Activated T-cell treated with anti-CD3 and anti-CD28 coated beads, Interleukin-2, amount 50 U/mL, for 1 hour (primary cell): ENCODE data around the gene CD2AP.
"Not testable (repeated sequence)": the region's sequence is repeated elsewhere in the genome, so short reads cannot be mapped to it uniquely, and the experiment has no call there.

Experiments
- DNase-seq: peaks from one replicate; pipeline ENCODE4 v3.0.0-alpha.2; 2020

CD2AP gene, protein sequence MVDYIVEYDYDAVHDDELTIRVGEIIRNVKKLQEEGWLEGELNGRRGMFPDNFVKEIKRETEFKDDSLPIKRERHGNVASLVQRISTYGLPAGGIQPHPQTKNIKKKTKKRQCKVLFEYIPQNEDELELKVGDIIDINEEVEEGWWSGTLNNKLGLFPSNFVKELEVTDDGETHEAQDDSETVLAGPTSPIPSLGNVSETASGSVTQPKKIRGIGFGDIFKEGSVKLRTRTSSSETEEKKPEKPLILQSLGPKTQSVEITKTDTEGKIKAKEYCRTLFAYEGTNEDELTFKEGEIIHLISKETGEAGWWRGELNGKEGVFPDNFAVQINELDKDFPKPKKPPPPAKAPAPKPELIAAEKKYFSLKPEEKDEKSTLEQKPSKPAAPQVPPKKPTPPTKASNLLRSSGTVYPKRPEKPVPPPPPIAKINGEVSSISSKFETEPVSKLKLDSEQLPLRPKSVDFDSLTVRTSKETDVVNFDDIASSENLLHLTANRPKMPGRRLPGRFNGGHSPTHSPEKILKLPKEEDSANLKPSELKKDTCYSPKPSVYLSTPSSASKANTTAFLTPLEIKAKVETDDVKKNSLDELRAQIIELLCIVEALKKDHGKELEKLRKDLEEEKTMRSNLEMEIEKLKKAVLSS

DNA sequence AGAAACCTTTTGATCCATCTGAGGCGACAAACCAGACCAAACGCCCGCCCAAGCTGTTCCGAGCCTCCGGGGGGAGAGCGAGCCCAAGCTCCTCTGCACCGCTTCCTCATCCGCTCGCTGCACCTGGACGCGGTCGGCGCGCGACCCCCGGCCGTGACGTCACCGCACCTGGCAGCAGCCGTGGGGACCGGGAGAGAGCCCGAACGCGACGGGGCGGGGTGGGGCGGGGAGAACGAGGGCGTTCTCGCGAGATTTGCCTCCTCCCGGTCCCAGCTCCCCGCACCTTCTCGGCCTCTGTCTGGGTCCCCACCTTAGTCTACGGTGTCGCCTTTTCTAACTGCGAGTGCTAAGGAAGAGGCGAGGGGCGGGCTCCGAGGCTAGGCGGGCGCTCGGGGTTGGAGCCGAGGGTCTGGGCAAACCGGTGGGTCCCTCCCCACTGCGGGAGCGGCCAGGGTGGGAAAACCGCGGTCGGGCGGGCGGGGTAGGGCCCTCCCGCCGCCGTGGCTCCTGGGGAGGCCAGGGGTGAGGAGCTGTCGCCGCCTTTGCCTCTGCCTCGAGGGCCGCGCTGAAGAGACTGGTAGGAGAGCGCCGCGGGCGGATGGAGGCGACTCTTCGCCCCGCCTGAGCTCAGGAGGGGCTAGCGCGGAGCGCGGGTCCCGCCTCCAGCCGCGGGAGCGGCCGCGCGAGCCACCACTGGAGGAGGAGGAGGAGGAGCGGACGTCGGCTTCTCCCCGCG is at the start of gene CD2AP:
CD2AP (plus strand) TSS at position 293 of the 736 bp plus-strand sequence. CDS start 456 bp downstream, outside the sequence.
- DNase-seq = peak; percentile 92

DNA sequence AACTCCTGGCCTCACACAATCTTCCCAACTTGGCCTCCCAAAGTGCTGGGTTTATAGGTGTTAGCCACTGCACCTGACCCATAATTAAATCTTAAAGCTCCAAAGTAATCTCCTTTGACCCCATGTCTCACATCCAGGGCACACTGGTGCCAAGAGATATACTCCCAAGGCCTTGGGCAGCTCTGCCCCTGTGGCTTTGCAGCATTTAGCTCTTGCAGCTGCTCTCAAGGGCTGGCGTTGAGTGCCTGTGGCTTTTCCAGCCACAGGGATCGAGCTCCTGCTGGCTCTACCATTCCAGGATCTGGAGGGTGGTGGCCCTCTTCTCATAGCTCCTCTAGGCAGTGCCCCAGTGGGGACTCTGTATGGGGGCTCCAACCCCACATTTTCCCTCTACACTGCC is 49.3 kb upstream of the CD2AP start:
- no peak for DNase-seq

DNA sequence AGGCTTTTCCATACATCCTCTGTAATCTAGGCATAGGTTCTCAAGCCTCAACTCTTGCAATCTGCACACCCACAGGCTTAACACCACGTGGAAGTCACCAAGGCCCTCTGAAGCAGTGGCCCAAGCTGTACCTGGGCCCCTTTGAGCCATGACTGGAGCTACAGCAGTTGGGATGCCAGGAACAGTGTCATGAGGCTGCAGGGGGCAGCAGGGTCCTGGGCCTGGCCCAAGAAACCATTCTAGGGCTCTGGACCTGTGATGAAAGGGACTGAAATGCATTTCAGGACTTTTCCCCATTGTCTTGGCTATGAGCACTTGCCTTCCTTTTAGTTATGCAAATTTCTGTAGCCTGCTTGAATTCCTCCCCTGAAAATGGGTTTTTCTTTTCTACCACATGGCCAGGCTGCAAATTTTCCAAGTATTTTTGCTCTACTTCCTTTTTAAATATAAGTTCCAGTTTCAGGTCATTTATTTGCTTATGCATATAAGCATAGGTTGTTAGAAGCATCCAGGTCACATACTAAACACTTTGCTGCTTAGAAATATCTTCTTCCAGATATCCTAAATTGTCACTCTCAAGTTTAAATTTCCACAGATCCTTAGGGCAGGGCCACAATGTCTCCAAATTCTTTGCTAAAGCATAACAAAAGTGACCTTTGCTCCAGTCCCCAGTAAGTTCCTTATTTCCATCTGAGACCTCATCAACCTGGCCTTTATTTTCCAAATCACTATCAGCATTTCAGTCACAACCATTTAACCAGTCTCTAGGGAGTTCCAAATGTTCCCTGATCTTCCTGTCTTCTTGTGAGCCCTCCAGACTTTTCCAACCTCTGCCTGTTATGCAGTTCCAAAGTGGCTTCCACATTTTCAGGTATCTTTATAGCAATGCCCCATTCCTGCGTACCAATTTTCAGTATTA is 48.6 kb upstream of the CD2AP start:
- no peak for DNase-seq

DNA sequence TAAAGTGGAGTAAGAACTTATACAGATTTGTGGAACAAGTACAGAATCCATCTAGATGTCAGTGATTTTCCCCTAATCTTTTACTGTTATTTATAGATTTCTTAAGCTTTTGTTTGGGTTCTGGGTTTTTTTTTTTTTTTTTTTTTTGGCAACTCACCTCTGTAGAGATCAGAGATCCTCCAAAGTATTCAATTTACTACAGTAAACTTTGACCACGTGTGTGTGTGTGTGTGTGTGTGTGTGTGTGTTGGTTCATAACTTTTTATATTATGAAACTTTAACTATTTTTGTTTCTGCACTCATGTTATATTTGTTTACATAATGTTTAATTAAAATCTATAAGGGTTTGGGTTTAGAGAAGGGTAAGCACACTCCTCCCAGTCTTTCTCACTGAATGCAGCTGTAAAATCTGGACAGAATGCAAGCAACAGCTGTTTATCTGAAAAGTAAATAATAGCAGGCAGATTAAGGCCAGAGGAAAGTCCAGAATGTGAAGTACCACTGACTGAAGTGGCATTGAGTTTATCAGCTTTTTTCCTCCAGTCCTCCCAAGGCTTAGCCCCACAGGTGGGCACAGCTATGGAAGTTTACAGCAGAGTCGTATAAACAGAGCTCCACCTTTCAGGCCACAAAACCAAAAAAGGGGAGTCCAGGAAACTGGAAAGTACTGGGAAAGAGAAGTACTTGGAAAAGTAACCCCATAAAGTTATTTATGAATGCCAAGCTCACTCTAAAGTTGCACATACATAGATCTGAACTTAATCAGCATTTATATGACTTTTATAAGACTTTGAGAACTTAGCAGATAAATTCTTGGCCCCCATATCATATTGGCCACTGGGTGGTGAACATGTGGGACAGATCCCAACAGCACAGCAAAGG is 43.0 kb upstream of the CD2AP start:
- no peak for DNase-seq

DNA sequence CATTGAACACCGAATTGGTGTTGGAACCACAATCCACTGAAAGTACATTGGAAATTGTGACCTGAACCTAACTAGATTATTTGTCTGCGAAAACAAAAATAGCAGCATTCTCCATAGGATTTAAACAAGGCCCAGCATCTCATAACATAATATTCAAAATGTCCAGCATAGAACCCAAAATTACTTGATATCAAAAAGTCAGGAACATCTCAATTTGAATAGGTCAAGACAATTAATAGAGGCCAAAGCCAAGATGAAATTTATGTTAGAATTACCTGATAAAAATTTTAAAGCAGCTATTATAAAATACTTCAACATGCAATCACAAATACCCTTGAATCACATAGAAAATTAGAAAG is 42.4 kb upstream of the CD2AP start:
- DNase-seq = no peak

DNA sequence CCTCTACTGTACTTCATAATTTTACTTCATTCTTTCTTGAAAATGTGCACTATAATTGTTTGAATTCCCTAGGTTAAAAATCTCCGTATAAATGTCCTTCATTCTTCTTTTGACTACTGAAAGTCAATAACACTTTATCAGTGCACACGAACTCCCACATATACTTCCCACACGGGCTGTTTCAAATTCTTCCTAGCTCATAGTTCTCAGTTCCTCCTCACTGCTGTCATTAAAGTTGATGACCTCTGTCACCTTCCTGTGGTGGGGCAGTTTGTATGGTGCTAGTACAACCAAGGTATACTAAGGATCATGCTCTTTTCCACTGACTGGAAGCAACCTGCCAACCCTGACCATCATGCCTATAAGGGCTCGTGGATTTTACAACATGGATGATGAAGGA is 40.0 kb upstream of the CD2AP start:
- no peak for DNase-seq

DNA sequence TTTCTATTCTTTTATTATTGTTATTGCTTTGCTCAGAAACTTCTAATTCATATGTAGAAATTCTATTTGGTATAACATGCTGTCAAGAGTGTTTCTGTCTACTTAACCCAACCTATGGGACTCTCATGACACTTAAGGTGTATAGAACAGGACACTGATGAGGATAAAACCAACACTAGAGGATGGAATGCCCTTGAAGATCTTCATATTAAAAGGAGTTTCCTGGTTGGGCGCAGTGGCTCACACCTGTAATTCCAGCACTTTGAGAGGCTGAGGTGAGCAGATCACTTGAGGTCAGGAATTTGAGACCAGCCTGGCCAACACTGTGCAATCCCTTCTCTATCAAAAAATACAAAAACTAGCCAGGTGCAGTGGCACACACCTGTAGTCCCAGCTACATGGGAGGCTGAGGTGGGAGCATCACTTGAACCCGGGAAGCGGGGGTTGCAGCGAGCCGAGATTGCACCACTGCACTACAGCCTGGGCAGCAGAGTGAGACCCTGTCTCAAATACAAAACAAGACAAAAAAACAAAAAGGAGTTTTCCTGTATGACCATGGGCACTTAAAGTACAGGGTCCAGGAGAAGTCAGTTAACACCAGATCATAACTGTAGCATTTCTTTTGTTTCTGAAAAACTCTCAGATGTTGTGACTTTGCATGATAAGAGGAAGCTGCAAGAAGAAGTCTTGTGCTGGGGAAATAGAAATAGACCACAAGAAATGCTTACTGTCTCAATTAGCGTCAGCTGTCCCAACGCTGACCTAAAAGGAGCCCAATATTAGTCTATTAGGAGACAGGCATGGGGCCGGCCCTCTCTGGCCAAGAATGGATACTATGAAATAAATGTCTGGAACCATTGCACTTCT is 38.9 kb upstream of the CD2AP start:
- no peak for DNase-seq

DNA sequence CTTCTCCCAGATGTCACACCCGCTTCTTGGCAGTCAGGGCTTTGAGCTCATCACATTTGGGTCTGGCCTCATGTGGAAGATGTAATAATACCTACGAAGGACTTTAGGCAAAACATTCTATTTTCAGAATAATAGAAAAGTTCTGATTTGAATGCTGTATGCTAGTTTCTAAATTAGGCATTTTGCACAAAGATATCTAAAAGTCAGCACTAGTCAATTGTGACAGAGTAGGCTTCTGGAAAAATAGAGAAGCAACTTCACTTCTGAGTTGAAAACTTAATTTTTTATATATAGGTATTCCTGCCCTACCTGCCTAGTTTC is 38.3 kb upstream of the CD2AP start:
- no peak for DNase-seq

DNA sequence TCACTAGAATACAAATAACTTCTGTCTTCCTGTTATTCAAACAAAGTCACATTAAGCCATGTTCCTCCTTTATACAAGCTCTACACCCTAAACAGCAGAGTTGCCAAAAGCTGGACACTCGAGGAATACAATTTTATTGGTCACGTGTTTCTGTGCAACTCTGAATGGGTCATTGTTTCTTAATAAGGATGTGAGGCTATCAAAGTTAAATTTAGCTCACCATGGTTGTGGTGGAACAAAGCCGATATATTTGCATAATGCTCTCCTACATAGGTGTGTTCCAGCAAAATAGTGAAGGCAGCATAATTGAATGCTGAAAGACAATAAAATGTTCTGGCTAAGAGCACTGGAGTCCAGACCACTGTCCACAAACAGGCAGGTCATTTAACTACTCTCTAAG is 36.9 kb upstream of the CD2AP start:
- DNase-seq = no peak

DNA sequence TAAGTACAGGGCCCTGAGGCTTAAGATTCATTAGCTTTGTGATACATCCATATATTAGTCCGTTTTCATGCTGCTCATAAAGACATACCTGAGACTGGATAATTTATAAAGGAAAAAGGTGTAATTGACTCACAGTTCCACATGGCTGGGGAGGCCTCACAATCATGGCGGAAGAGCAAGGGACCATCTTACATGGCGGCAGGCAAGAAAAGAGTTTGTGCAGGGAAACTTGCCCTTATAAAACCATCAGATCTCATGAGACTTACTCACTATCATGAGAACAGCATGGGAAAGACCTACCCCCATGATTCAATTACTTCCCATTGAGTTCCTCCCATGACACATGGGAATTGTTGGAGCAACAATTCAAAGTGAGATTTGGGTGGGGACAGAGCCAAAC is 32.6 kb upstream of the CD2AP start:
- not testable (repeated sequence) for DNase-seq

DNA sequence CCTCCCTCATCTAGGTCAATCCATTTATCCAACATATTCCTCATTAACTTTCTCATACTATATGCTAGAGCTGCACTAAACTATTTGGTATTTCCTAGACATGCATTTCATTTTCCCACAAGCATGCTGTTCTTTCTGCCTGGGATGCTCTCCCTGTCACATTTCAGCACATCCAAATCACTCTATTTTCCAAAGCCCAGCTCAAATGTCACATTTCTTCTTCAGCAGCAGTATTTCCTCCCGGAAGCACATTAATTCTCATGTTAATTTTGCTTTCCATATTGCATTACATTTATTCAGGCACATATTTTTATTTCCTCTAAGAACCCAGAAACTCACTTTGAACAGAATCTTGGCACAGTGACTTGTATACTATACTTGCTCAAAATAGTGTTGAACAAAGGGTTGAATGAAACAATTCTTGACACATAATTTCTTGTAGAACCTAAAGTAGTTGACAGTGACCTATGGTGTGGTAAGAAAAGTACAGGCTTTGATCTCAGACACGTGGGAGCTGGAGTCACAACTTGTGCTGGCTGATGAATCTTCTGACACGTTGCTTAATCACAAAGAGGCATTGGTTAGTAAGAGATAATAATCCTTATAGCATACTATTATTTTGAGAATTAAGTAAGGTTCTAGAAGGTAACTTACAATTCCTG is 30.8 kb upstream of the CD2AP start:
- DNase-seq = no peak

DNA sequence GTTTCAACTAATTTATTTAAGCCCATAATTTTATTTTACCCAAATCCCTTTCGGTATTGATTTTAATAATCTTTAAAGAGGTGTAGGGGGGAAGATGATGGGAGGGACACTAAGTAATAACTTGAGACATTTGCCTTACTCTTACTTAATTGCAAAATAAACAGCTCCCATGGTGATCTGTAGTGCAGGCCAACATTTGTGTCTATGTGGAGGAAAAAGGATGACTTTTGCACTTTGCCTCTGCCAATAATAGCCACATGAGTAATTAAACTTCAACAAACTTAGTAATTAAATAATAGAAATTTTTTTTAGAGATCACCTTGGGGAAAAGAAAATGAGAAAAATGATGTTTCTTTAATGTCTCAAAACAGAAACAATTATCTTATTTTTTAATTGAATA is 29.9 kb upstream of the CD2AP start:
- DNase-seq = no peak

DNA sequence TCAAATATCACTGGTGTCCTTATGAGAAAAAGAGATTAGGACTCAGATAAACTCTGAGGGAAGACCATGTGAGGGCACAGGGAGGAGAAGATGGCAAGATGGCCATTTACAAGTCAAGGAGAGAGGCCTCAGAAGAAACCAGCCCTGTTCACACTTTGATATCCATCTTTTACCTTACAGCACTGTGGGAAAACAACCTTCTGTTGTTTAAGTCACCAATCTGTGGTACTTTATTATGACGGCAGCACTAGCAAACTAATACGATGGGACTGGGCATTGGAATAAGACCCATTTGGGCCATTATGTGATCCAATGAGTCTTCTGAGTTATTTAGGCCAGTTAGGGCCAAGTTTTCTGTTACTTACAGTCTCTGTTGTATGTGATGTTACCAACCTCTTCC is 26.4 kb upstream of the CD2AP start:
- no peak for DNase-seq

DNA sequence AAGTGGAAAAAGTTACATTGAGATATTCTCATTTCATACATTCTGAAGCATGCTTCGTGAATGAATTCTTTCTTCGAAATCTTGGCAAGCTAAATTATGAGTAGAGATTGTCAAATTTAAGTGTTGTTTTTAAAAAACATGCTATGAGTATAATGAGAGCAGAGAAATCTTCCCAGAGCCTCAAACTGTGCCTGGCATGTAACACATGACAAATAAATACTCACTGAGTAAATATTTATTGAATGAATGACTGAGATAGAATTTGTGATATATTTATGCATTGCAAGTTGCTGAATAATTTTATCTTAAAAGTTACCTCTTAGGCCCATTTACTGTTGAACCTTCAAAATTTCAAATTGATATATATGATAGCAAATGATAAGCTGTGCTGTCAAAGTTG is 24.7 kb upstream of the CD2AP start:
- no peak for DNase-seq

DNA sequence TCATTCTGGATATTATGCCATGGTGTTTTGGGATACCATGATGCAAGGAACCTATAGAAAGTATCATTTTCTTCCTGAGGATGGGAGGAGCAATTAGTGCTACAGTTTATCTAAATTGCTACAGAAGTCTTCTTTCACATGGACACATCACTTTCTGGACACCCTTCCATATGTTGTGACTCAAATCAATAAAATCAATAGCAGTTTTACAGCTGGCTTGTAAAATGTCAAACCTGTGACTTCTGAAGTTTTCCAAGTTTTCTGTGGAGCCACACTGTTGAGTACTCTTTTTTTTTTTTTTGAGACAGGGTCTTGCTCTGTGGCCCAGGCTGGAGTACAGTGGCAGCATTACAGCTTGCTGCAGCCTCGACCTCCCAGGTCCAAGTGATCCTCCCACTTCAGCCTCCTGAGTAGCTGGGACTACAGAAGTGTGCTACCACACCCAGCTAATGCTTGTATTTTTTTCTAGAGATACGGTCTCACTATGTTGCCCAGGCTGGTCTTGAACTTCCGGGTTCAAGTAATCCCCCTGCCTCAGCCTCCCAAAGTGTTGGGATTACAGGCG is 24.1 kb upstream of the CD2AP start:
- no peak for DNase-seq

DNA sequence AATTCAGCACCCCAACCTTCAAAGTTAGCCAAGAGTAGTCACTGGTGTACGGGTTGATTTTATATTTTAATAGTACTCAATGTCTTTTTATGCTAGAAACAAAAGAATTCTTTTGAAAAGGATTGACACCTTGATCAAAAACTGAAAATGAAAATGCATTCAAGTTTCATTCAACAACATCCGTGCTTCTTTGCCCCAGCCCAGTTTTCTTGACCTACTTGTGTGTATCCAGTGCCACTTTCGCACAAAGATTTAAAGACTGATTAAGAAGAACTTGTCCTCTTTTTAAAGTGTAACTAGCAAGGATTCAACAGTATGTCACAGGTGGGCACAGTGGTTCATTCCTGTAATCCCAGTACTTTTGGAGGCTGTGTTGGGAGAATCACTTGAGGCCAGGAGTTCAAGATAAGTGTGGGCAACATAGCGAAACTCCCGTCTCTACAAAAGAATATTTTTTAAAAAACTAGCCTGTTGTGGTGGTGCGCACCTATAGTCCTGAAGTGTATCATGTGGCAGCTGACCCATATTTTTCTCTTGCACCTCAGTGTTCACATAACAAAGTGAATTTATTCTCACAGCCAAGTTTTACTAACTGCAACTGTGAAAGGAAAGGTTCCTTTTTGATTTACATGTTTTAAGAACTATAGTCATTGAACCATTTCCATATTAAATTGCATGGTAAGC is 22.7 kb upstream of the CD2AP start:
- DNase-seq = no peak

DNA sequence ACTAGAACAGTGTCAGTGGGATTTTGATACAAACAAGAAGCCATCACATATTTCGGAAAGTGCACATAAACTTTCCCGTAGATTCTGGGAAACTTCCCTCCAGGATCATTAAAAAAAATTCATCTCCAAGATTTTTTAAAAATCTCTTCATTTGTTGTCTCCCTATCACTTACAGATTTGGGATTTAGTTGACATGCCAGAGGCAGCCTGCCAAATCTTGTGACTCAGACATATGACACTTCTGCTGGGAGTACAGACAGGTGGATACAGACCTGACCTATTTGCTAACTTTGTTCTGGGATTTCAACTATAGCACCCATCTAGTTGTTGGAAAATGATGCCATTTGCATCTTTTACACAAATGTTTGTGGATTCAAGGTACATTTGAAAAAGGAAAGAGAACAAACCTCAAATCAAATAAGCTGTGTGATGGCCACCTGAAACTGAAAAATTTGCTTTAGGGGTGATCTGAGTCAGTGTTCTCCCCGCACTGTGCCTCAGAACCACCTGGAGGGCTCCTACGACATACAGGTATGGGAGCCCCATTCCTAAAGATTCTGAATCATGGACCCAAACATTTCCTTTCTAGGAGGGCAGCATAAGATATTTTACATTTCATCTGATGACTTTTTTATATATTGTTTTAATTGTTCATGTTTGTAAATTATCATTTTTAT is 21.9 kb upstream of the CD2AP start:
- DNase-seq = no peak

DNA sequence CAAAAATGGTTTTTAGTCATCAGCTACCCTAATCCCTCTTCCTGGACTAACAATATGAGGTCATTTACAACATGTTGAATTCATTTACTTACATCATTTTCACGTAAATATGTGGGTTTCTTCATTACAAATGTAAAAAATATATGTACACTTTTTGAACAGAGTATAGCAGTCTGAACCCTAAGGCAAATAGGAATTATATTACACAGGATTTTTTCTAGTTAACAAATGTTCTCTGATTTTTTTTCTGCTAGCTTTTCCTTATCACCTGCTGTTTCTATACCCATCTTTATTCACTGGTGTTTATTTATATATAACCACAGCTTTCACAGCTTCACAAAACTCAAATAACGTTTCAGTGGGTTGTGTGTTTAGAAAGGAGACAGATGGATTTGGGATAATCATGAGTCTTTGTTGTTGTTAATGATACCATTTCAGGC is 21.0 kb upstream of the CD2AP start:
- no peak for DNase-seq

DNA sequence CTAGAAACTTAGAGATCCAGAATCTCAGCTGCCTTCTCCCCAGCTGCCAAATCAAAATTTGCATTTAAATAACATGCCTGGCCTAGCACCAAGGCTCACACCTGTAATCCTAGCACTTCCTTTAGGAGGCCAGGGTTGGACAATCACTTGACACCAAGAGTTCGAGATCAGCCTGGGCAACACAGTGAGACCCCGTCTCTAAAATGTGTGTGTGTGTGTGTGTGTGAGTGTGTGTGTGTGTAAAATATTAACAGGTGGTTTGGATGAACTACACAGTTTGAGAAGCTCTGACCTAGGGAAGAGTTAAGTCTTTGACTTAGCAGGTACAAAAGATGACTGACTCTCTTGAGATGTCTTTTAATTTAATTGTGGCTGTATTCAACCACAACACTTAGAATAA is 20.2 kb upstream of the CD2AP start:
- no peak for DNase-seq
